Central memory CD4-positive, alpha-beta T cell (primary cell): ENCODE measurements around the gene HERC2.
"Not testable (repeated sequence)": the region's sequence is repeated elsewhere in the genome, so short reads cannot be mapped to it uniquely, and the experiment has no call there.

Experiments
- DNase-seq: peaks from one replicate; pipeline ENCODE4 v3.0.0; 2022

HERC2 gene

GRCh38 chr15:28281876-28282275 lies 40.1 kb downstream of the HERC2 start:
- no peak for DNase-seq

DNA sequence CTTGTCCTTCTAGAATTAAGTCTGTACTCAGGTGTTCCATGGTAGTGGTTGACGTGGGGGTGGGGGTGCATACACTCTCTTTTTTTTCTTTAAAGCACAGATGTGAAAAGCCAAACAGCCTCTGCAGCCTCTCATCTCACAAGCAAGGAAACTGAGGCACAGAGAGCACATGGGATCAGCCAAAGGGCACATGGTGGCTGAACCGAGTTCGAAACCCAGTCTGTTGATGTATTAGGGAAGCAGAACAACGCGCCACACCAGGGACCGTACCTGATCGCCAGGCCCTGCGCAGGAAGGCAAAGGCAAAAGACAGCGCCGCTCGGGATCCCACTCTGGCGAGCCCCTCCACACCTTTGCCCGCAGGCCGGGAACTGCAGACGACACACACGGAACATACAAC lies 47.3 kb downstream of the HERC2 start:
- no peak for DNase-seq

- no peak for DNase-seq
Observed at GRCh38 chr15:28273873-28274610, 47.9 kb downstream of the HERC2 start.

- DNase-seq: no peak
Observed at GRCh38 chr15:28273468-28273867, 48.5 kb downstream of the HERC2 start.

- no peak for DNase-seq
Observed at GRCh38 chr15:28272587-28272986, 49.4 kb downstream of the HERC2 start.

- DNase-seq: no peak
Observed at GRCh38 chr15:28271697-28272260, 50.2 kb downstream of the HERC2 start.

DNA sequence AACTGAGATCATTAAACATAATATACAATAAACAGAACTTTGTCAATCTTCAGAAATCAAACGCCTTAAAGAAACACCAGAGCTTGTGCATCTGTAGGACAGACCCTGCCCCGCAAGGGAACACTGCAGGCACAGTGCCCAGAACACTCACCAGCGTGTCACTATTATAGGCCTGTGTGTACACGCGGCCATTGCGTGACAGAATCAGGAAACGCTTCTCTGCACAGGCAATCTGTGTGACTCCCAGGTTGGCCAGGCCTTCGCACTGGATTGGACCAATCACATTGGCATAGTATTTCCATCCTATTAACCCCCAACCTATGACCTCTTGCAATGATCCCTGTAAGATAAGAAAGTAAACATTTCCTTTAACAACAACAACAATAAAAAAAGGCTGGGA lies 52.9 kb downstream of the HERC2 start:
- no peak for DNase-seq

GRCh38 chr15:28267727-28268126 lies 54.3 kb downstream of the HERC2 start:
- DNase-seq: no peak

GRCh38 chr15:28265334-28266019 lies 56.5 kb downstream of the HERC2 start:
- no peak for DNase-seq

GRCh38 chr15:28264166-28264565 lies 57.8 kb downstream of the HERC2 start:
- no peak for DNase-seq

GRCh38 chr15:28262438-28262837 lies 59.5 kb downstream of the HERC2 start:
- DNase-seq: no peak

DNA sequence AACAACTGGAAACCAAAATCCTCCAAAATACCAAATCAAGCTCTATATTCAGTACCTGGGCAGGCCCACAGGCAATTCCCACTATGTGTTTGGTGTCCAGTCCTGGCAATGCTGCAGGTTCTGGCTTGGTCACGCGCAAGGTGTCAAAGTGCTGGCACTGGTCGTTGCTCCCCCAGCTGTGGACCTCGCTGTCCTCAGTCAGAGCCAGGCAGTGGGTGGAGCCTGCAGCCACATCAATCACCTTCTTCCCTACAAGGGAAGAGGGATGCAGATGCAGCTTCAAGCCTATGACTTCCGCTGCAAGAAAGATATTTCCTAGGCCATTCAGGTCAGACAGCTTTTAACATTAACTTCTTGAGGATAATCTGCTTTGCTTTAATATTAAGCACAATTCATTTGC lies 61.3 kb downstream of the HERC2 start:
- no peak for DNase-seq

GRCh38 chr15:28260317-28260716 lies 61.7 kb downstream of the HERC2 start:
- no peak for DNase-seq

DNA sequence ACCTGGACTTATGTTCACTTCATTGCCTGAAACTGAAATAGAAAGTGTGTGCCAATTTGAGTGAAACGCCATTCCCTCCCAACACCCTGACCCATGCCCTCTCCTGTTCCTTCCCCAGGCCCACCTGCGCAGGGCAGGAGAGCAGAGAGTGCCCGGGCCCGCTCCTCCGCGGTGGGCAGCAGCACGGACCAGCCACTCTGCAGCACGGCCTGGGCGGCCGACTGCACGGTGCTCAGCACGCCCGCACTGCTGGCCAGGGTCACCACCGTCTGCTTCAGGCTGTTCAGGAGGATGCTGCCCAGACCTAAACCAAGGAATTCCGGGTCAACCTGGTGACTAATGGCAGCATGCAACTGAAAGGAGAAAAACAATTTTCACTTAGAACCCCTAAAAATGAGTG lies 66.0 kb downstream of the HERC2 start:
- no peak for DNase-seq

DNA sequence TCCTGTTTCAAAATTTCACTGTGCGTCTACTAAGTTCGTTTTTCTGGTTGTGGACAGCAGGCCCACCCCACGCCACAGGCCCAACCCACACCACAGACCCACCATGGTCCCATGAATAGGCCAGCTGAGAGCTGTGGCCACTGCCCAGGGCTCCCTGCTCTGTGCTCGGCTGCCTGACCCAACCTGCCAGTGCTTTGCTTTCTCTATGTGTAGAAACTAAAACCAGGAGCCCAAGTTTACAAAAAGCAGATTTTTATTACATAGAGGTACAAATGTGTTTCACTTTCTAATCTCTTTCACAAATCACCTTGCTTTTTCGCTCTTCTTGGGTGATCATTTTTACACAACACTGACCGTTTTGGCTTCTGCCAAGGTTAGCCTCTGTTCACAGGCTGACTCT lies 69.1 kb downstream of the HERC2 start:
- DNase-seq: no peak

- DNase-seq: no peak
Observed at GRCh38 chr15:28246605-28247004, 75.4 kb downstream of the HERC2 start.

DNA sequence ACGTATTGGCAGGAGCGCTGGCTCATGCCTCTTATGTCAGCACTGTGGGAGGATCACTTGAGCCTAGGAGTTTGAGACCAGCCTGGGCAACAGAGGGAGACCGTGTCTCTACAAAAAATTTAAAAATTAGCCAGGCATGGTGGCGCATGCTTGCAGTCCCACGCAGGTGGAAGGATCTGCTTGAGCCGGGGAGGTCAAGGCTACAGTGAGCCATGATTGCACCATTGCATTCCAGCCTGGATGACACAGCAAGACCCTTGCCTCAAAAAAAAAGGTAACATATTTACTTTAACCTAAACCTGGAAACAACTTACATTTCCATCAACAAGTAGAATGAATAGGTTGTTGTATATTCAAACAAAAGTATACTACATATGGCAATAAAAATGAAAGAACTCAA lies 78.1 kb downstream of the HERC2 start:
- DNase-seq: no peak

- no peak for DNase-seq
Observed at GRCh38 chr15:28243399-28243798, 78.6 kb downstream of the HERC2 start.

DNA sequence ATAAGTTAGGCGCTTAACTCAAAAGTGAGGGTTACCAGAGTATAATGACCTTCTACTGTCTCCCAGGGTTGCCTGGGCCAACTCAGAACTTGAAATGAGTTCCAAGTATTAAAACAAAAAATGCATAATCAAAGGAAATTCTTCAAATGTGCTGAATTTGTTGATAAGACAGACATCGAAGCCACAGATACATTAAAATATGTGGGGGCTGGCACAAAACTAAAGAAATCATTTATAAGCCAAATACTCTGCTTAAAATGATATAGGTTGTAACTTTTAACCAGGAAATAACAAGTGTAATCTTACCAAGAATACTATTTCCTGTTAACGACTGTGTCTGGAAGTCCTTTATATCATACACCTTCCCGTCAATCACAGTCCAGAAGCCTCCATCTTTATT lies 83.7 kb downstream of the HERC2 start:
- not testable (repeated sequence) for DNase-seq

DNA sequence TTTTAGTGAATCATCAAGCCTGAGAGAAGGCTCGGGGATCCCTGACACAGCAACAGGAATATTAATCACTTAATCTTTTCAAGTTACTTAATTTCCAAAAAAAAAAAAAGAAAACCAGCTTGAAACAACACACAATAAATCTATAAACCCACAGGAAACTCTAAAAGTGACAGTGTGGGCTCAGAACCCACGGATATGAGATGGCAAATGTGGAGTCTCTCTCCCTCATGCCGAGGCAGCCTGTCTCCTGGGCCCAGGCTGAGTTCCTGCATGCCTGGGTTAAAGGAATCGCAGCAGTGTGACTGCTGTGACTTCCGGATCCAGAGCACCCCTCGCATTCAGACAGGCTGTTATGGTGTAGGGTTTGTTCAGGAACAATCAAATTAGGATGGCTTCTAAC lies 90.2 kb downstream of the HERC2 start:
- DNase-seq: not testable (repeated sequence)

- not testable (repeated sequence) for DNase-seq
Observed at GRCh38 chr15:28231336-28231735, 90.6 kb downstream of the HERC2 start.

GRCh38 chr15:28228990-28229640 lies 92.9 kb downstream of the HERC2 start:
- DNase-seq: not testable (repeated sequence)

DNA sequence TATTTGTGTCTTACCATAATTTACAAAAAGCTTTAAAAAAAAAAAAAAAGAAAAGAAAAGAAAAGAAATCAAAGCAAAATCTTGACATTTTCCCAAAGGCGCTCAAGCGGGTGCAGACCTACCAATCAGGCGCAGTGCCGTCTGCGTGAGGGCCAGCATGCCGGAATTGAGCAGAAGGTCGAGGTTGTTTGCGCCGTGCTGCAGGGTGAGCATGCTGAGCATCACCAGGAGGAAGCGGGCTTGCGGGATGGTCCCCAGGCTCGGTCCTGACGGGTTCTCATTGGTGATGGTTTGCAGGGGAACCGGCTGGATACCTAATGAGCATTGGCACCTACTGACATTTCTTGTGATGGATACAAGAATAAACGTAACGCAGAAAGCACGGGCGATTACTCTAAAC lies 93.9 kb downstream of the HERC2 start:
- DNase-seq: no peak

DNA sequence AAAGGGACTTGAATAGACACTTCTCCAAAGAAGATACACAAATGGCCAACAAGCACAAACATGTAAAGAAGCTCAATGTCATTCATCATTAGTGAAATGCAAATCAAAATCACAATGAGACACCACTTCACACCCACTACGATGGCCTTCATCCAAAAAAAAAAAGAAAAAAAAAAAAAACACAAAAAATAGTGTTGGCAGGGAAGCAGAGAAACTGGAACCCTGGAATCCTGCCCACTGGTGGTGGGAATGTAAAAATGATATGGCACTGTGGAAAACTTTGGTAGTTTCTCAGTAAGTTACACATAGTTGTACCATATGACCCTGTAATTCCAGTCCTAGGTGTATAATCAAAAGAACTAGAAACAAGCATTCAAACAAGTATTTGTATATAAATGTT lies 94.7 kb downstream of the HERC2 start:
- DNase-seq: not testable (repeated sequence)
